Ovary (tissue), 3 donors: ENCODE measurements around the gene SLC39A11.

Experiments
- EP300 ChIP-seq: sonication (generic); formaldehyde crosslinking; IDR thresholded peaks from one replicate; pipeline ENCODE4 v1.6.1; 2017; ENCODE audit warnings: antibody characterized with exemption
- TF ChIP-seq, protein P1 (sequence below), 3 donors: fragments of 450-650 bp in 2 of 3; fragments of 200-600 bp in 1 of 3; IDR thresholded peaks; one replicate each; pipeline versions ENCODE4 v1.5.1 to v1.8.0; 2016 to 2022; ENCODE audit warnings: antibody characterized with exemption in 3 of 3, mild to moderate bottlenecking in 1 of 3
- donor health status: DM: no; HTN: no; CAD: no.

DNA sequence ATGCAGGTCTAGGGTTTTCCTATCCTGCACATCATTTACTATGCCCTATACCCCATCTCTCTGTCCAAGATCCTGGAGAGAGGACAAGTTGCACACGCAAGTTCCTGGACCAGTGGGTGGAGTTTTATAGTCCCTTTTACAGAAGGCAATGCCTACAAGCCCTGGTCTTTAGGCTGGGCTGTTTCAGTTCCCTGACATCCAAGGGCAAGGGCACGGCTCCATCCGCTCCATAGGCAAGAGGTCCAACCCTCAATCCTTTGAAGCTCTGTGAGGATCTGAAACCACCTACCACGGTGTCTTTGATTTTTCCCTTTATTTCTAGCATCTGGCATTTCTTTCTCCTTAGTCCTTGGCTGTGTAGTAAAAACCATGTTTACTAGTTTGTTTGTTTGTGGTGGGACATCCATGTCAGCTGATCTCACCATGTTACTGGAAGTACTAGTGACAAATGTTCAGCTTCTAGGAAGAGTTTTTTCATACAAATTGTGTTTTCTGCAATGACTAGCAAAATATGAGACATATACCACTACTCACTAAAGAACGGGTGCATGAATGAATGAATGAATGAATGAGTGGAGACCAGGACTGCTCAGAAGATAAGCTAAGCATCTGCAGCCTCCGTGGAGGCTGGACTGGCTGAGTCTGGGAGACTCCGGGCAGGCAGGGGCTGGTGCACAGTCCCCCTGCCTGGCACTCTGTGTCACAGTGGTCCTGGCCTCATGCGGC, 359.4 kb downstream of the SLC39A11 start:
- TF ChIP-seq, protein P1, sequence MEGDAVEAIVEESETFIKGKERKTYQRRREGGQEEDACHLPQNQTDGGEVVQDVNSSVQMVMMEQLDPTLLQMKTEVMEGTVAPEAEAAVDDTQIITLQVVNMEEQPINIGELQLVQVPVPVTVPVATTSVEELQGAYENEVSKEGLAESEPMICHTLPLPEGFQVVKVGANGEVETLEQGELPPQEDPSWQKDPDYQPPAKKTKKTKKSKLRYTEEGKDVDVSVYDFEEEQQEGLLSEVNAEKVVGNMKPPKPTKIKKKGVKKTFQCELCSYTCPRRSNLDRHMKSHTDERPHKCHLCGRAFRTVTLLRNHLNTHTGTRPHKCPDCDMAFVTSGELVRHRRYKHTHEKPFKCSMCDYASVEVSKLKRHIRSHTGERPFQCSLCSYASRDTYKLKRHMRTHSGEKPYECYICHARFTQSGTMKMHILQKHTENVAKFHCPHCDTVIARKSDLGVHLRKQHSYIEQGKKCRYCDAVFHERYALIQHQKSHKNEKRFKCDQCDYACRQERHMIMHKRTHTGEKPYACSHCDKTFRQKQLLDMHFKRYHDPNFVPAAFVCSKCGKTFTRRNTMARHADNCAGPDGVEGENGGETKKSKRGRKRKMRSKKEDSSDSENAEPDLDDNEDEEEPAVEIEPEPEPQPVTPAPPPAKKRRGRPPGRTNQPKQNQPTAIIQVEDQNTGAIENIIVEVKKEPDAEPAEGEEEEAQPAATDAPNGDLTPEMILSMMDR (IDR thresholded peaks at IDR 0.05) = no peak
- TF ChIP-seq EP300 = no peak
